NOMO-1 (cell line): ENCODE data around the gene TMEM63C.
A peak's percentile ranks its signal among the peaks of the same experiment; 100 is the strongest.
"Not testable (repeated sequence)": the region's sequence is repeated elsewhere in the genome, so short reads cannot be mapped to it uniquely, and the experiment has no call there.

ENCODE experiments used
- DNase-seq, 2 experiments: peaks; one replicate each; lab custom pipeline; 2025; ENCODE audit not compliant: unreplicated experiment in 2 of 2; lab: John Stamatoyannopoulos, UW

The TMEM63C gene

GRCh38 chr14:77273796-77274195 lies 92.2 kb downstream of the TMEM63C start:
- no peak for DNase-seq

DNA sequence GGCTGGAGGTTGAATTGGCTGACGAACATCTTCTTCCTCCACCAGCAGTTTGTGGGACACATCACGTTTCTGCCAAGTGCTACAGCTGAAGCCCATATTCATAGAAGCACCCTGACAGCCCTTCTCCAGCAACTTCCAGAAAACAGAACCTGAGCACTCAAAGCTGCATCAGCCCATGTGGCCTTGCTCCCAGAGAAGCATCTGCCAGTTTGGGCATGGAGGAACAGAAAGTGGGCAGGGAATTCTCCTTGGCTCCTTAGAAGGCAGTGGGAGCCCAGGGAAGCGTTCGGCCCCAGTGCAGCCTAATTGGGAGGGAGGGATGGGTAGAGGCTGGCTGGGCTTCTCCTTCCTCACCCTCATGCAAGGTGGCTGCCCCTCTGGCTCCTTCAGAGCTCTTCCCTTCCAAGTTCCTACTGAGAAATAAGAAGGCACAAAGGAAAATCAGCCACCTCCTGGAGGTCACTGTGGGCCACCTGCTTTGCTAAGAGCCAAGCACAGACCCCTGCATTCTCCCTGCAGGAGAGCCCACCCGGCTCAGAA lies 93.5 kb downstream of the TMEM63C start:
- no peak for DNase-seq

GRCh38 chr14:77275601-77276017 lies 94.0 kb downstream of the TMEM63C start:
- no peak for DNase-seq

DNA sequence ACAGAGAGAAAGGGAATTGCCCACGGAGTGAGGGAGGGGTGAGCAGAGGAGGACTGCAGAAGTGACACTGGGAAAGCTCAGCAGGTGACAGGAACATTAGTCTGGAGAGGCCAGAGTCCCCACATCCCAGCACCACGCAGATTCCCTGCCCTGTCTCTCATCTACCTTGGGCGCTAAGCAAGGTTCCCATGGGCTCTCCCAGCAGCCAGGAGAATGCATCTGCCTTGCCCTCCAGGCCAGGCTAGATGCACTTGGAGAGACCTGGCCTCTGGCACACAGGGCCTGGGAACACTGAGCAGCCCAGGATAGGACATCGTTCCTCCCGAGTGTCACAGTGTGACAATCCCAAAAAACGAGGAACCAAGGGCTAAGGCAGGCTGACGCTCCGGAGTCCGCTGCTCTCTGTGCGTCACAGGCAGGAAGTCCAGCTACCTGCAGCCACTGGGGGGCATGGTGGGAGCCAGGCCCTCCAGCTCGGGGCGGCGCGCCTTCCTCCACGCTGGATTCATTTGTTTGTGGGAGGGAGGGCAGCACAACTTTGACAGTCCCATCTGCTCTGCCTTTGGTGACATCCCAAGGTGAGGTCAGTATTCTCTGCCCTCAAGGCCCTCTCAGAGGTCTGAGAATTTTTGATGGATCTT lies 94.8 kb downstream of the TMEM63C start:
- DNase-seq = no peak

- no peak for DNase-seq
Observed at GRCh38 chr14:77276959-77277358, 95.4 kb downstream of the TMEM63C start.

GRCh38 chr14:77278461-77279230 lies 97.0 kb downstream of the TMEM63C start:
- no peak for DNase-seq

DNA sequence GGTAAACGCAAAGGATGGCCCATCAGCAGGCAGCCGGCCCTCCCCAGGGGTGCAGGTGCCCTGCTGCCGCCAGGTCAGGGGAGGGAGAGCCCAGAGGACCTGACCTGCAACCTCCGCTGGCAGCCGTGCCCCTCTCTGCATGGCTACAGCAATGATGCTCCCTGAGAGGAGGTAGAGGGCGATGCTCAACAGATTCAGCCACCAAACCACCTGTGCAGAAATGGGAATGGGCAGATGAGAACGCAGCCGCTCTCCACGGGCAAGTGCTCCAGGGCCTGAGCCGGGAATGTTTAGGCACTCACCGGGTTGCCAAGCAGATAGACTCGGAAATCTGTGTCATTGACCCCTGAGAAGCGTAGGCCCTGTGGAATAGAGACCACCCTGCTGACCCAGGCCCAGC lies 98.1 kb downstream of the TMEM63C start:
- no peak for DNase-seq

GRCh38 chr14:77280921-77281320 lies 99.3 kb downstream of the TMEM63C start:
- not testable (repeated sequence) for DNase-seq

DNA sequence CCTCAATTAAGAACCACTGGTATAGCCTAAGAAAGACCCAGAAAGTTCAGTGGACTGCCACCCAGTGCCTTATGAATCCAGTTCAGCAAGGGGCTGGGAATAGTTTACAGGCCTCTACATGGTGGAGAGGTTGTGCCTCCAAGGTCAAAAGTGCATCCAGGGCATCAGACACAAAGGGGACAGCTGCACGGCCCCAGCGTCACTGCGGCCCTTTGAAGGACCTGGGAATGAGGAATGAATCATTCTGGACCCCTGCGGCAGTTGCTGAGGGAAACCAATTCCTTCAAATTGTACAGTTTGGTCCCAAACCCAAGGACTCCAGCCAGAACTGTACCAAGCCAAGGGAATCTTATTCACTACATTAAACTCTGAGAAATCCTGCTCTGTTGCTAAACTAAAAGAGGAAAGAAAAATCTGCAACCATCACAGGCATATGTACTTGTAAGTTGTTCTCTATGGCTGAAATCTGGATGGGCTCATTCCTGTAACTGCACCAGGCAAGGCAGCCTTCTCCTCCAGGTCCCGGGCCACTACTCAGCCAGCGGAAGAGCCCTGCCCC lies 100.3 kb downstream of the TMEM63C start:
- DNase-seq = no peak

DNA sequence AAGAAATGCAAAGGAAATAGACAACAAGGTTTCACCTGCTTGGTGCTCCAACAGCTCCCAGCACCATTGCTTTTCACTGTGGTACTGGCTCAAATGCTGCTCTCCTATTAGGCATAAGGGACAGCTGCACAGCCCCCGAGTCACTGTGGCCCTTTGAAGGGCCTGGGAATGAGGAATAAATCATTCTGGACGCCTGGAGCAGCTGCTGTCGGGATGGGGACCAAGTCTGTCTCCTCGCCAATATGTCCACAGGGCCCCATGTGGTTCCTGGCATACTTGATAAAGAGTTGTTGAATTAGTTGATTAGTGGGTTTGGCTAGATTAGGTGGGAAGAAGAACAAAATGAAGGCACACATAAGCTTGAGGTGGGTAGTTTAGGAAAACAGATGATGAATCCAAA lies 102.5 kb downstream of the TMEM63C start:
- no peak for DNase-seq

- DNase-seq = no peak
Observed at GRCh38 chr14:77284466-77284865, 102.9 kb downstream of the TMEM63C start.

GRCh38 chr14:77286576-77286975 lies 105.0 kb downstream of the TMEM63C start:
- no peak for DNase-seq

GRCh38 chr14:77290705-77291104 lies 109.1 kb downstream of the TMEM63C start:
- no peak for DNase-seq

- no peak for DNase-seq
Observed at GRCh38 chr14:77296155-77296554, 114.6 kb downstream of the TMEM63C start.

- no peak for DNase-seq
Observed at GRCh38 chr14:77296906-77297305, 115.3 kb downstream of the TMEM63C start.

GRCh38 chr14:77299771-77300170 lies 118.2 kb downstream of the TMEM63C start:
- DNase-seq = no peak

DNA sequence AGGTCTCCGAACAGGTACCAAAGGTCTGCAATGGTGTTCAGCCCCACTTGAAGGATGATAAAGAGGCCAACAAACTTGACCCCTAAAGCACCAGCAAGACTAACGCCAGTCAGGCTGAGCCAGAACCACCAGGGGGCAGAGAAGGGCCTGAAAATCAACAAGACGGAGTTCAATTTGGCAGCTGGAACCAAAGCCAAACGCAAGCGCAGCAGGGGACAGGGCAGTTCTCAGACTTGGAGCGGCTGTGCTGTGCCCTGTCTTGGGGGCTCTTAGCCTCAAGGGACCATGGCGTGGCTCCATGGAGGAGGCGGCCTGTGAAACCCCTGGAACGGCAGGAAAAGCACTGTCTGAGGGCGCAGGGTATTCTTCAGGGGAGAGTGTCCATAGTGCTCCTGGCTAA lies 119.5 kb downstream of the TMEM63C start:
- DNase-seq = peak; percentile 8 to 50

- DNase-seq = no peak
Observed at GRCh38 chr14:77302926-77303325, 121.3 kb downstream of the TMEM63C start.

DNA sequence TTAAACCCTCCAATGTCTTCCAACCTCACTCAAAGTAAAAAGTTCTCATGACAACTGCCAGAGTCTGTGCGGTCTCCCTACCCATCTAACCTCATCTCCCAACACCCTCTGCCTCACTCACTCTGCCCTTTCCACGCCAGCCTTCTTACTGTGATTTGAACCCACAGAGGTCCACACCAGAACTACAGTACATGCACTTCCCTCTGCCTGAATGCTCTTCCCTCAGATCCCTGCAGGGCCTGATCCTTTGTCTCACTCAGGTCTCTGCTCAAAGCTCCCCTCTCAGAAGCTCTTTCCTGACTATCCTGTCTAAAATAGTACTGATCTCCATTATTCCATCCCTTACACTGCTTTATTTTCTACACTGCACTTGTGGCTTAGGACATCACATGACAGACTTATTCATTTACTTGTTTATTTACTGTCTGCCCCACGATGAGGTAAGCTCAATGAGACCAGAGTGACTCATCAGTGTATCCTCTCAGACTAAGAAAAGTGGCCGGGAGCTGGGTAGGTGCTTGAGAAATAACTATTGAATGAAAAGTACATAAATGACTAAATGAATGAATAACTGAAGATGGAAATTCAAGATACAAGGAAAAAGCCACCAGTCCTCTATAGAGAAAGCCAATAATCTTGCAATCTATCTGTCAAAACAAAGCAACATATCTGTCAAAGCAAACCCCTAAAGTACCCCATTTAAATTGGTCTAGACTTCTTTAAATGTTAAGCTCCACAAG lies 122.0 kb downstream of the TMEM63C start:
- peak; percentile 11 to 42 for DNase-seq

GRCh38 chr14:77305696-77306095 lies 124.1 kb downstream of the TMEM63C start:
- no peak for DNase-seq

DNA sequence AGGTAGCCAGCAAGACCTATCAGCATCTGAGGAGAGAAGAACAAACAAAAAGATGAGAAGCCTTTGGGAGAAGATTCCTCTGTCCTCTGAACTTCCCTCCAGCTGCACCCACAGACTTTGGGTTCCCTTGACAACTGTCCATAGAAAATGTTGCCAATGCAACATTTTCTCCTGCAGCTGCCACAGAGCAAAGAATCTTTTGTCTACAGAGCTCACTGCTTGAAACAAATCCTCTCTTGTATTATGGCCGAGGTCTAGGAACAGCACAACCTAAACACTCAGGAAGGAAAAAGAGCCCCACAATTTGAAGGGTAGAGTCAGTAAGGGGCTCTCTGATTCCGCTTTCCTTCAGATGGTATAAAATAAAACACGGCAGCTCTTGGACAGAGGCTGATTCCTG lies 124.8 kb downstream of the TMEM63C start:
- no peak for DNase-seq
